ENCODE results near the gene SYNGR1.
"Not testable (repeated sequence)": the region's sequence is repeated elsewhere in the genome, so short reads cannot be mapped to it uniquely, and the experiment has no call there.

SYNGR1 gene

DNA sequence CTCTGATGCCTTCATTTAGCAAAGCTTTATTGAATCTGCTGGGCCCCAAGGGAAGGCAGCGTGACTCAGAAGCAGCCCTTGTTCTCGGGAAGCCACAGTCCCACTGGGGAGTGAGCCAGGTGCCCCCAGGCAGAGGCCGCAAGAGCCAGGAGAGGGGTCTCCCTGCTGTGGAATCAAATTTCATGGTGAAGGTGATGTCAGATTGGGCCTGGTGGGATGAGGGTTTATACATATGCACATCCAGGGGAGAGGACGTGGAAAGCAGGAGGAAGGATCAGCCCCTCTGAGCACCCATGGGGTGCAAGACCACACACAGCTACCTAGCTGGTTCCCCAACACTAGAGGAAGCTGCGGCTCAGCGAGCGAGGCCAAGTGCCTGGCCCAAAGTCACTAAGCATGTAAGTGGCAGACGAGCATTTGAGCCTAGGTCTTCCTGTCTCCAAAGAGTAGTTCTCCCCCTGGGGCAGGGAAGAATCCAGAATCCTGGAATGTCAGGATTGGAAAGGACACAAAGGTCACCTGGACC is 2.0 kb downstream of the SYNGR1 start:
- no peak for DNase-seq (ENCODE audit: low read depth in 2 of 2)

DNA sequence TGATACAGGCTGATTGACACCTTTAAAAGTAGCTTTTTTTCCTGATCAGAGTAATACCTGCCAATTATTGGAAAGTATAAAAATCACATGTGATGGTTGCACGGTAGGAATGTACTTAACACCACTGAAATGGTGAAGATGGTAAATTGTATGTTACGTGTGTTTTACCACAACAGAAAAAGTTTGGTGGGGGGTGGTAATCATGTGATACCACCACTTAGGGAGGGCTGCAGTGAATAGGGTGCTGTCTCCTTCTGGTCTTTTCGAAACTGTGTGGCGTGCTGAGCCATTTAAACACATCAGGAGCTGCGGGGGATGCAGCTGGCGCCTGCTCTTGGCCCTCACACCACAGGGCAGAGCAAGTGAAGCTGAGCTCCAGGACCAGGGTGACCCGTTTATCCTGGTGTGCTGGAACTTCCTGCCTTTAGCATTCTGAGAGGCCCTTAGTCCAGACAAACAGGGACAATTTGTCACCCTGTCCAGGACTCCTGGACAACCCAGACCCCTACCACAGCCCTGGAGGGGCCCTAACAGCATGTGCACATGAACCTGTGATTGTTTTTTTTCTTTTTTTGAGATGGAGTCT is 2.6 kb downstream of the SYNGR1 start:
- DNase-seq (ENCODE audit: low read depth in 2 of 2), result no peak

DNA sequence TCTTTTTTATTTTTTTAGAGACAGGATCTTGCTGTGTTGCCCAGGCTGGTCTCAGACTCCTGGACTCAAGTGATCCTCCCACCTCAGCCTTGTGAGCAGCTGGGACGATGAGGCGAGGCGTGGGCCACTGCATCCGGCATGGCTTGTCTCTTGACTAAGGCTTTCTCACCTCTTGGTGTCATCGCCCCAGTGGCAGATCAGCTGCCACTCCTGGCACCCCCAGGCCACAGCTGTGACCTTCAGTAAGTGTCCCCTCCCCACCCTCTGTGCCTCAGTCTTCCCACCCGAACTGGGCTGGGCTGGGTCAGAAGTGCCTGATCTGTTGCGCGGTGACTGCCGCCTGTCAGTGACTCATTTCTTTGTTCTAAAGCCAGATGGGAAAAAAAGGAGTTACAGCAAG is 3.6 kb downstream of the SYNGR1 start:
- DNase-seq (ENCODE audit: low read depth in 2 of 2), result no peak

DNA sequence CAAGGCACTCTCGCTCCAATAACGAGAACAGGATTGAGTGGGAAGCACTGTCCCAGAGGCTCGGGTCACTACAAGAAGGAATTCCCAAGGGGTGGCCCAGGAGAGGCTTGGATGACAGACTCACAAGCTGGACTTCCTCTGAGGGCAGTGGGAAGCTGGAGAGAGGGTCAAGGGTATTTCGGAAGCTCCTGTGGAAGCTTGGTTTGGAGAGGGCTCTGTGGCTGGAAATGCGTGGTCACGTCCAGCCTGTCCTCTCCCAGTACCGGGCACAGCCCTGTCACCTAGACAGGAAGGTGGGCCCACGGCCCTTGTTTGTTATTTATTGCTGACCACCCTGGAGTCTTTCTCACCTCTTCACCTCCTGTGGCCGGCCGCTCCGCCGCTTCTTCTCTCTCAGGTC is 5.3 kb downstream of the SYNGR1 start:
- DNase-seq (ENCODE audit: low read depth in 2 of 2), result no peak

DNA sequence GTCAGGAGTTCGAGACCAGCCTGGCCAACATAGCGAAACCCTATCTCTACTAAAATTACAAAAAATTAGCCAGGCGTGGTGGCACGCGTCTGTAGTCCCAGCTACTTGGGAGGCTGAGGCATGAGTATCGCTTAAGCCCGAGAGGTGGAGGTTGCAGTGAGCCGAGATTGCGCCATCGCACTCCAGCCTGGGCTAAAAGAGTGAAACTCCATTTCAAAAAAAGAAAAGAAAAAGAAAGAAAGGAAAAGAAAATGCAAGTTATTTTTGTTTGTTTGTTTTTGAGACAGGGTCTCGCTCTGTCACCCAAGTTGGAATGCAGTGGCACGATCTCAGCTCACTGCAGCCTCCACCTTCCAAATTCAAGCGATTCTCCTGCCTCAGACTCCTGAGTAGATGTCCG is 6.0 kb downstream of the SYNGR1 start:
- DNase-seq (ENCODE audit: low read depth in 2 of 2), result not testable (repeated sequence)

DNA sequence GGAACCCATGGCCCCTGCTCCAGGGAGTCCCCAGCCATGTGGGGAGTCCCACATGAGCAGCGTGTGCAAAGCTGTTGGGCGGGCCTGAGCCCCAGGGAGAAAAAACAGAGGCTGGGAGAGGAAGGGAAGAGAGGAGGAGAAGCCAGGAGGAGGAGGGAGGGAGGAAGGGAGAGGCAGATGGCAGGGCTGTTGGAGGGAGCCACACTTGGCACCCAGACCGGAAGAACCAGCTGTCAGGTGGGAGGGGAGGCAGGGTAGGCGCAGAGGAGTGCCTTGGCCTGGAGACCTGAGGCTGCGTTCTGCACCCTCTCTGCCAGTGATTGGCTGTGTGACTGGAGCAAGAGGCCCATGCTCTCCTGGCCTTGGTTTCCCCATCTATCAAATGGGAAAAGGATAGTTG is 6.7 kb downstream of the SYNGR1 start:
- no peak for DNase-seq (ENCODE audit: low read depth in 2 of 2)

DNA sequence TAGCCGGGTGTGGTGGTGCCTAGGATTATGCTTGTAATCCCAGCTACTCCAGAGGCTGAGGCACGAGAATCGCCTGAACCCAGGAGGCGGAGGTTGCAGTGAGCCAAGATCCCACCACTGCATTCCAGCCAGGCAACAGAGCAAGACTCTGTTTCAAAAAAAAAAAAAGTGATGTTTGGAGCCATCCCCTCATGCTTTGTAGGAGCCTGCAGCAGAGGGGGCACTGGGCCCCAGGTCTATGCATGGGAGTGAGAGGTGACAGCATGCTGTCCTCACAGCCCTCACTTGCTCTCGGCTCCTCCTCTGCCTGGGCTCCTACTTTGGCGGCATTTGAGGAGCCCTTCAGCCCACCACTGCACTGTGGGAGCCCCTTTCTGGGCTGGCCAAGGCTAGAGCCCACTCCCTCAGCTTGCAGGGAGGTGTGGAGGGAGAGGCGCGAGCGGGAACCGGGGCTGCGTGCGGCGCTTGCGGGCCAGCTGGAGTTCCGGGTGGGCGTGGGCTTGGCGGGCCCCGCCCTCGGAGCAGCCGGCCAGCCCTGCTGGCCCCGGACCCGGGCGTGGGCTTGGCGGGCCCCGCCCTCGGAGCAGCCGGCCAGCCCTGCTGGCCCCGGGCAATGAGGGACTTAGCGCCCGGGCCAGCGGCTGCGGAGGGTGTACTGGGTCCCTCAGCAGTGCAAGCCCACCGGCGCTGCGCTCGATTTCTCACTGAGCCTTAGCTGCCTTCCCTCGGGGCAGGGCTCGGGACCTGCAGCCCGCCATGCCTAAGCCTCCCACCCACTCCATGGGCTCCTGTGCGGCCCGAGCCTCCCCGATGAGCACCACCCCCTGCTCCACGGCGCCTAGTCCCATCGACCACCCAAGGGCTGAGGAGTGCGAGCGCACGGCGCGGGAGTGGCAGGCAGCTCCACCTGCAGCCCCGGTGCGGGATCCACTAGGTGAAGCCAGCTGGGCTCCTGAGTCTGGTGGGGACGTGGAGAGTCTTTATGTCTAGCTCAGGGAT is 7.6 kb downstream of the SYNGR1 start:
- DNase-seq (ENCODE audit: low read depth in 2 of 2), result not testable (repeated sequence)

DNA sequence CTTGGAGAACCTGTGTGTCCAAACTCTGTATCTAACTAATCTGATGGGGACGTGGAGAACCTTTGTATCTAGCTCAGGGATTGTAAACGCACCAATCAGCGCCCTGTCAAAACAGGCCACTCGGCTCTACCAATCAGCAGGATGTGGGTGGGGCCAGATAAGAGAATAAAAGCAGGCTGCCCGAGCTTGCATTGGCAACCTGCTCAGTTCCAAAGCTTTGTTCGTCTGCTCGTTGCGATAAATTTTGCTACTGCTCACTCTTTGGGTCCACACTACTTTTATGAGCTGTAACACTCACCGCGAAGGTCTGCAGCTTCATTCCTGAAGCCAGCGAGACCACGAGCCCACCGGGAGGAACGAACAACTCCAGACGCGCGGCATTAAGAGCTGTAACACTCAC is 8.4 kb downstream of the SYNGR1 start:
- not testable (repeated sequence) for DNase-seq (ENCODE audit: low read depth in 2 of 2)

DNA sequence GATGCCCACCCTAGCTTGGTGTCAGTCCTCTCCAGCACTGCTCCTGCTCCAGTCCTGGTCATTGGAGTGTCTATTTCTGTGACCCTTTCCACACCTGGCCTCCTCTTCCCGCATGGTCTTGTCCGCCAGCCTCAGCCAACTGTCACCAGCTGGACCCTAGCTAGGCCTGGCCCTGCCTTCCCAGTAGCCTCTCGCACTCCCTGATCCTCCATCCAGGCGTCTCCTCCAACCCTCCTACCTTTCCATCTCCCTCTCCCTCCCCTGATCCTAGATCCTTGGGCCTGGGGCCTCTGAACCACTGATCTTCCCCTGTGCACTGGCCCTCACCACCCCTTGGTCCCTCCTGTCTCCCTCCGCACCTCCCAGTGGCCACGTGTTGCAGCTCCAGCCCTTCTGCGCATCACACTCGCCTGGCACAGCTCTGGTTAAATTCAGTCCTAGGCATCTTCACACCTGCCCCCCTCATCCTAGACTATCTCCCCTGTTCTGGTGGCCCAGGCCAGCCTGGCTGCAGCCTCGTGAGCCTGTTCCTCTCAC is 9.9 kb downstream of the SYNGR1 start:
- DNase-seq (ENCODE audit: low read depth in 2 of 2), result no peak

DNA sequence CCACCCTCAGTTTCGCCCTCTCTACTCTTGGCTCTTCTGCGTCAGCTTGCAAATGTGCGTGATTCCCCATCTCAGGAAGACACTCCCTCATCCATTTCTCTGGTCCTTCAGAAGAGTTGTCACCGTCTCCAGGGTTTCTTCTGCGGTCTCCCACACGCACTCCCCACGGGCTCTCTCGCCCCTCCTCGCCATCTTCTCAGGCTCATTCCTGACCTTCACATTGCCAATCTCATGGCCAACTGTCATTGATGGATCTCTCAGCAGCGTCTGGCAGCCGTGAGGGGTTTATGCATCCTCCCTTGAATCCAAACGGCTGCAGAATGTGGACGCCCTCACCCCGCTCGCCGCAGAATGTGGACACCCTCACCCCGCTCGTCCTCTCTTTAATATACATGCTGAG is 10.5 kb downstream of the SYNGR1 start:
- no peak for DNase-seq (ENCODE audit: low read depth in 2 of 2)

DNA sequence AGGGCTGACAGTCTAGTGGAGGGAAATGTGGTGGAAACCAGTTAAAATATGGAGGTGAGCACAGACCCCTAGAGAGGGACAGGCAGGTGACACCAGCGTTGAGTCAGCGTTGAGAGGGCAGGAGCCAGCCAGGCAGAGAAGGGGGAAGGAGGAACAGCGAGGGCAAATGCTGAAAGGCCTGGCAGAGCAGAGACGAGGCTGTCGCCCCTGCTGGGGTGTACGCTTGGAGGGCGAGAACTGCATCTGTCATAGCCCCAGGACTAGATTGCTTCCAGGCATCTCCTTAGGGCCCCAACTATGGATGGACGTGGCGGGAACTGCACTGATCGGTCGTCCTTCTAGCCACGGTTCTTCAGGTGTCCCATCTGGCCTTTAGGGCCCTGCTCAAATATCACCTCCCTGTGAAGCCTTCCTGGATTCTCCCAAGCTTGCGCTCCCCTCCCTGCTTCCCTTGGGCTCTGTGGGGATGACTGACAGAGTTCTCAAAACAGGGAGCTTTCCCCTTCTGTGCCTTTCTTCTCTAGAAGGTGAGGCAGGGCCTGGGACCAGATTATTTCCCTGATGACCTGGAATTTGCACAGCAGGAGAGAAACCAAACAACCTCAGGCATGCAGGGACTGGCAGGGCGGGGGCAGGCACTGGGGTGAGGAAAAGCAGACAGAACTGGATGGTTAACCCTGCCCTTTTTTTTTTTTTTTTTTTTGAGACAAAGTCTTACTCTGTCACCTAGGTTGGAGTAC is 11.1 kb downstream of the SYNGR1 start:
- DNase-seq (ENCODE audit: low read depth in 2 of 2), result no peak

DNA sequence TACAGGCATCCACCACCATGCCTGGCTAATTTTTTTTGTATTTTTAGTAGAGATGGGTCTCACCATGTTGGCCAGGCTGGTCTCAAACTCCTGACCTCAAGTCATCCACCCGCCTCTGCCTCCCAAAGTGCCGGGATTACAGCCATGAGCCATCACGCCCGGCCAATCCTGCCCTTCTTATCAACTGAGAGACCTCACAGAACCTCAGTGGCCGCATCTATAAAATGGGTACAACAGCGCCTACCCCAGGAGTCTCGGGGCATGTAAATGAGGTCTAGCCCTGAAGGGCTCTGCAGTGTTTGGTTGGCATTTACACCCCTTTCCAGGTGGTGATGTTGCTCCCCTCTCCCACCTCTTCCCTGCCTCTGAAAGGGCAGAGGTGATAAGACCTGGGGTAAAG is 11.7 kb downstream of the SYNGR1 start:
- DNase-seq (ENCODE audit: low read depth in 2 of 2), result no peak

DNA sequence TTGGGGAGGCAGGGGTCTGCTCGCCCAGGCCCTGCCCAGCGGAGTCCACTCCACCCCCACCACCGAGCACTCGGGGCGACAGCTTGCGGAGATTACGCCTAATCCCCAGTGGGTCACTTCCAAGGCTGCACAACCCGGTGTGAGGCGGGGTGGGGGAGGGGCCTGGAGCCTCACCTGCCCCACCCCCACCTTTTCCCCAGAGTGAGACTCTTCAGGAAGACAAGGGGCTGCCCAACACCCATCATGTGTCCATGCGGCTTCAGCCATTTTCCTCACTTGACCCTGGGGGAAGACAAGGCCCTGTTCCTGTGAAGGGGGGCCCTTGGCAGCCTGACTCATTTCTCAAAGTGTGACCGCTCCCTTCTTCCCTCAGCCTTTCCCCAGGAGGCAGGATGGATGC is 12.5 kb downstream of the SYNGR1 start:
- DNase-seq (ENCODE audit: low read depth in 2 of 2), result no peak

DNA sequence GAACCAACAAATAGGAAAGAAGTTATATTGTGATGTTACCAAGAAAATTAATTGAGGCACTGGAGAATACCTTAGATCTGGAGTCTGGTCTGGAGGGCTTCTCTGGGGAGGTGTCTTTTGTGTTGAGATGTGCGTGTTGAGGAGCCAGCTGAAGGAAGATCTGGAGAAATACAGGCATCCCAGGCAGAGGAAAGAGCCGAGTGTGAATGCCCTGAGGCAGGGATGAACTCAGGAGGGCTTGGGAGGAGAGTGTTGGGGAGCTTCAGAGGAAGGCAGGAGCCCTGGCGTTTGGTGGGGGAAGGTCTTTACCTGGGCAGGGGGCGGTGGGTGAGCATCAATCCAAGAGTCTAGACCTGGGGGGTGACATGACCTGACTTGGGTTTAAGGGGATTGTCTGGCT is 13.1 kb downstream of the SYNGR1 start:
- DNase-seq (ENCODE audit: low read depth in 2 of 2), result no peak

DNA sequence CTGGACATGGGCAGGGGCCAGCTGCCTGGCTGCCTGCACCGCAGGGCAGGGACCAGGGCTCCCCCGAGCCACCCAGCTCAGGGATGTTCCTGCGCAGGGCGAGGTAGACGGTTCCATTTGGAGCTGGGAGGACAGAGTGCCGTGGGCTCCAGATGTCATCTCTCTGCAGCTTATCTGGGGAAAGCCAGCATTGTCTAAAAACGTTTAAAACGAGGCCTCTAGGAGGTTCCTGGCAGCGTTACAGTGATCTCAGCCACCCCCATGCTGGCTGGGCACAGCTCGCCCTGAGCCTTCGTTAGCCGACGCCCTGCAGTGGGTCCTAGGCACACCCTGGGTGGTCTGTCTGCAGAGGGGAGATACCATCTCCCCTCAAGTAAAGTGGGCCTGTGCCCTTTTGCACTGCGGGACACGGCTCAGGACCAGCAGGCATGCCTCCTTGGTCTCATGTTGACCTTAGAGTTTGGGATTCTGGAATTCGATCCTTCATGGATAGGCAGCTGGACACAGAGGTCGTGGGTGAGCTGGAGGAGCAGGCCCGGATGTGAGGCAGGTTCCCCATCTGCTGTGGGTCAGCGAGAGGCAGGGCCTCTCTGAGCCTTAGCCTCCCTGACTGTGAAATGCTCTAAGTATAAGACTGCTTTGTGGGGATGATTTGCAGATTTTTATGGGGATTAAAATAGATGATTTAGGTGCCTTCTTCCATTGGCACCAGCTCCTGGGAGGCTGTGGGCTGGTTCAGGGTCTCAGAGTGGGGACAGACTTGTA is 14.1 kb downstream of the SYNGR1 start:
- DNase-seq (ENCODE audit: low read depth in 2 of 2), result no peak

DNA sequence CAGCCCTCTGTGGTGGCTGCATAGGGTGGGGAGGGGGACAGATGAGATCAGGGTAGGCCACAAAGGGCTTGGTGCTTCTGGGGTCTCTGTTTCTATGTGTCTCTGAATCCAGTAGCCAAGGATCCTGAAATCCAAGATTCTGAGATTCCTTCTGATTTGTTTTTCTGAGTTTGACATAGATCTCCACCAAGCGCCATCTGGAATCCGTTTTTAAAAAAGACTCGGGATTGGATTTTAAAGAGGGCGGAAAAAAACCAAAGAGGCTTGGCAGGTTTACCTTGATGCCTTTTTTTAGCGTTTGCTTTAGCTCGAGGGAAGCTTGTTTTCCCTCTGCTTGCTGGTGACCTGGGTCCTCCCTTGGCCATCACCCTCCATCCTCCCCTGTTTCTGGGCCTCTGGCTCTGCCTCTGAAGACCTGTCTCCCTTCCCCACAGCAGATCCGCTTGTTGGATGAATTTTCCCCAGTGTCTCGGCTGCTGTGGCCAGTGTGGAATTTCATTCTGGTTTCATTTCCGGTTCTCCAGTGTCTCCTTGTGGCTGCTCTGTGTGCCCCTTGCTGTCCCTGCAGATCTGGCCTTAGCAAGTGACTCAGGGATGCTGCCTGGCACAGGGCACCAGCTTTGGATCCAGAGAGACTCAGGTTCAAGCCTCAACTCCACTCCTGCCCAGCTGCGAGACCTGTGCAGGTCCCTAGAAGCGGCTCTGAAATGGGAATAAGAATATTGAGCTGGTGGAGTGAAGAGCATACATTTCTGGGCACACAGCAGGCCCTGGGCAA is 15.1 kb downstream of the SYNGR1 start:
- DNase-seq (ENCODE audit: low read depth in 2 of 2), result no peak

DNA sequence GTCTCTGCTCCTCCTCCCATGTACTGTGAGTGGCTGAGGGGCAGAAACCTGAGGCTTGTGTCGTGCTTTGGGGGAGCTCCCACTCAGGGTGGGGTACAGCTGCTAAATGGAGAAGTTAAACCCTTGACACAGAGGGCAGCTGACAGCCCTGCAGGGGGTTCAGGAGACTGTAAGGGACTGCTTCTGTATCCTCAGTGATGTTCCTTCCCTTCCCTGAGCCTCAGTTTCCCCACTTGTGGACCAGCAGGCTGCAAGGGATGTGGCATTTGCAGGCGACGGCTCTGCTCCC is 15.6 kb downstream of the SYNGR1 start:
- DNase-seq (ENCODE audit: low read depth in 2 of 2), result no peak

DNA sequence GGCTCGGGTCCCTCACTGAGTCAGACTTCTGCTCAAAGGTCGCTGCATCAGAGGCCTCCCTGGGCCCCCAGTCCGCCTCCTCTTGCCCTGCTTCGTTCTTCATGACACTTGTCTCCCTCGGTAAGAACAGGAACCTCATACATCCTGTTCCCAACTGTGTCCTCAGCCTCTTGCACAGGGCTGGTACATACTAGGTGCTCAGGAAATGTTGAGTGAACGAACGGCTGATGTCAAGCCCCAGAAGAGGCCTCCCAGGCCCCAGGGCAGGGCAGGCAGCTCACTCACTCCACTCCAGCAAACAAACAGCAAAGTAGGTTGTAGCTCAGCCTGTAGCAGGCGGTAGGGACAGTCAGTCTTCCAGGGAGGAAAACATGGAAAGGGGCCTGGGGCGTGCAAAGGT is 17.2 kb downstream of the SYNGR1 start:
- no peak for DNase-seq (ENCODE audit: low read depth in 2 of 2)

DNA sequence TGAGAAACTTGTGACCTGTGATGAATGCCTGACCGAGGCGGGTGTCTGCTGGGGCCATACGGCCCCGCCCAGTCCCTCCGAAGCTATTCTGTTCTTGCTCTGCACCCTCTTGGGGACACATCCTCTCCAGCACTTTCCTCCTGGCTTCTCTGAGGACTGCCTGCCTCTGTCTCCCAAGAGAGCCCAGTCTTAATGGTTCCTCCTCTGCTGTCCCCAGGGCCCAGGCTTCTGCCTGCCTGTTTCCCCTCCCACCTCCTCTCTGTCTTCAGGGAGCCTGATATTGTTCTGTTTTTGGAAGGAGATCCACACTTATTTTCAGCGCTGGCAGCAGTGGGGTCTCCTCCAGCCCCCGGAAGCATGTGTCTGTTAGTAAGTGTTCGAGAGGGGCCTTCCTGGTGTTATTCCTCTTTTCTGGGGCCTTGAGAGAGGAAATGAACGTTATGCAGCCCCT is 18.7 kb downstream of the SYNGR1 start:
- DNase-seq (ENCODE audit: low read depth in 2 of 2), result no peak

DNA sequence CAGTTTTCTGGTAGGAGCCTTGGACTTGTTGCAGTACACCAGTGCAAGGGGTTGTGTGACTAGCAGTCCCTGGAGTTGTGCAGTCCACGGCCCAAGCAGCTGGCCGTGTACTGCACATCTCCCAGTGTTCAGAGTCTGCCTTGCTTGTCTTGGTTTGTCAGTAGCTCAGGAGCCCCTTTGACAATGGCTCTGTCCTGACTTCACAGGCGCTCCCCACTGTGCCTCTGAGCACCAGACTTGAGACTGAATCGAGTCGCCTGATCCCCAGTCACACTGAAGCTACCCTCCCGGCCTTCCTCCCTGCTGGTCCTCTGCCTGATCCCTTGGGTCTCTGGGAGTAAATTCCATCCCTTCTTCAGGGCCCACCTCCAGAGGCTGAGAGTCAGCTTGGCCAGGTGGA is 19.4 kb downstream of the SYNGR1 start:
- DNase-seq (ENCODE audit: low read depth in 2 of 2), result no peak

DNA sequence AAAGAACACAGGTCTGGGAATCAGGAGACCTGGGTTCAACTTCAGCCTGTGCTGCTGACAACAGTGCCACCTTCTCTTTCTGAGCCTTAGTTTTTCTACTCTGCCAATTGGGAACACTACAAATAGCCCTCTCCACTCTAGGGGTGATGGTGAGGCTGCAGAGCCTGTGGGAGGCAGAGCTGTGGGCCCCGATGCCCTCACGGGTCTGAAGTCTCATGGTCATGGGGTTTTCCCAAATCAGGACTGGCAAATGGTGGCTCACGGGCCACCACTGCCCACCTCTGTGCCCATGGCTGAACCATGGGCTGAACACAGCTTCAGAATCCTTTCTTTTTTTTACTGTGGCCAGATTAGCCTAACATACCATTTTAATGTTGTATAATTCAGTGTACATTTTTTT is 19.8 kb downstream of the SYNGR1 start:
- no peak for DNase-seq (ENCODE audit: low read depth in 2 of 2)
